B cell (primary cell): Measurements from ENCODE around the gene SSRP1. TPM values are rescaled to one million over a fixed set of nuclear protein-coding genes. Genes with fewer than 3 reads are reported as not detected.

Experiments used
- ATAC-seq: fragments of 200-7000 bp; cut with Tn5 transposase; one replicate; pipeline ENCODE4 v1.10.0; 2021; ENCODE audit warnings: low read depth, mild to moderate bottlenecking, moderate number of reproducible peaks, moderate library complexity
- CTCF ChIA-PET: fragments of 350-600 bp; sonication (Branson Sonifier 250); formaldehyde crosslinking; loops from one replicate; lab custom pipeline; 2021; ENCODE audit warnings: antibody characterized with exemption, inconsistent platforms; lab: Charles Lee
- POLR2A ChIA-PET: fragments of 350-600 bp; sonication (Branson Sonifier 250); formaldehyde crosslinking; loops from one replicate; lab custom pipeline; 2021; ENCODE audit warnings: antibody characterized with exemption; lab: Charles Lee
- DNase-seq: peaks from one replicate; pipeline ENCODE4 v3.0.0; 2013
- H2AFZ ChIP-seq: 2 replicates; pipeline ENCODE4 v1.6.1; 2012; ENCODE audit warnings: mild to moderate bottlenecking, low read depth, low read length; ENCODE audit not compliant: insufficient read depth, poor library complexity, severe bottlenecking
- H3K27ac ChIP-seq, 2 donors: 1 replicate in 1 of 2; 2 replicates in 1 of 2; pipeline ENCODE4 v1.5.1; 2012 to 2013; ENCODE audit warnings: low read length in 2 of 2, mild to moderate bottlenecking in 2 of 2, moderate library complexity in 1 of 2
- H3K27me3 ChIP-seq, 4 experiments: fragments of 200-600 bp in 1 of 4; sonication (generic) in 1 of 4; replicated peaks in 1 of 4; 1 replicate in 2 of 4; 2 replicates in 2 of 4; pipeline versions ENCODE4 v1.6.1 to v1.7.0; 2013 to 2016; ENCODE audit warnings: low read length in 3 of 4, mild to moderate bottlenecking in 2 of 4, mixed read lengths in 1 of 4, moderate library complexity in 1 of 4; ENCODE audit not compliant: insufficient read depth in 4 of 4, control insufficient read depth in 3 of 4; ENCODE audit errors: control extremely low read depth in 1 of 4
- H3K36me3 ChIP-seq, 2 experiments: replicated peaks in 1 of 2; 1 replicate in 1 of 2; 2 replicates in 1 of 2; pipeline versions ENCODE4 v1.6.1 to v1.7.1; 2013; ENCODE audit warnings: low read length in 1 of 2; ENCODE audit not compliant: insufficient read depth in 2 of 2, control insufficient read depth in 1 of 2; ENCODE audit errors: control extremely low read depth in 1 of 2, extremely low read depth in 1 of 2
- H3K4me1 ChIP-seq, 2 donors: fragments of 200-600 bp in 1 of 2; sonication (generic) in 1 of 2; 1 replicate in 1 of 2; 2 replicates in 1 of 2; pipeline versions ENCODE4 v1.5.1 to v1.6.1; 2013 to 2017; ENCODE audit warnings: low read length in 2 of 2; ENCODE audit not compliant: control insufficient read depth in 2 of 2, insufficient read depth in 2 of 2
- H3K4me2 ChIP-seq: replicated peaks from 2 replicates; pipeline ENCODE3; 2012; ENCODE audit warnings: mild to moderate bottlenecking, low read depth, low read length; ENCODE audit not compliant: poor library complexity, severe bottlenecking
- H3K4me3 ChIP-seq, 5 experiments: fragments of 200-600 bp in 1 of 5; sonication (generic) in 1 of 5; 1 replicate in 3 of 5; 2 replicates in 2 of 5; pipeline versions ENCODE4 v1.5.1 to v1.7.0; 2011 to 2016; ENCODE audit warnings: low read length in 4 of 5, mild to moderate bottlenecking in 4 of 5, low read depth in 2 of 5, control low read depth in 1 of 5, moderate library complexity in 1 of 5; ENCODE audit not compliant: insufficient read depth in 1 of 5; ENCODE audit errors: control extremely low read depth in 1 of 5, extremely low read depth in 1 of 5
- H3K79me2 ChIP-seq: fragments of 200-600 bp; sonication (generic); one replicate; pipeline ENCODE4 v1.6.0; 2016; ENCODE audit warnings: low read length; ENCODE audit not compliant: control insufficient read depth, insufficient read depth
- H3K9ac ChIP-seq: fragments of 200-600 bp; sonication (generic); 2 replicates; pipeline ENCODE4 v1.6.1; 2017; ENCODE audit warnings: mild to moderate bottlenecking, low read length, moderate library complexity
- H3K9me3 ChIP-seq, 3 donors: one replicate each; pipeline versions ENCODE4 v1.6.1 to v1.7.1; 2013; ENCODE audit warnings: low read length in 2 of 3; ENCODE audit not compliant: control insufficient read depth in 2 of 3, insufficient read depth in 1 of 3; ENCODE audit errors: control extremely low read depth in 1 of 3
- H4K20me1 ChIP-seq: 2 replicates; pipeline ENCODE4 v1.6.0; 2012; ENCODE audit warnings: mild to moderate bottlenecking, low read length; ENCODE audit not compliant: insufficient read depth, control insufficient read depth, poor library complexity, severe bottlenecking
- H3K27ac Mint-ChIP-seq: one replicate; pipeline ENCODE4 v1.8.0; 2021; ENCODE audit warnings: mixed read lengths
- H3K27me3 Mint-ChIP-seq: one replicate; pipeline ENCODE4 v1.8.0; 2021; ENCODE audit warnings: mixed read lengths
- H3K4me1 Mint-ChIP-seq: one replicate; pipeline ENCODE4 v1.8.0; 2021; ENCODE audit warnings: mixed read lengths
- H3K4me3 Mint-ChIP-seq: one replicate; pipeline ENCODE4 v1.8.0; 2021; ENCODE audit warnings: mixed read lengths
- H3K9me3 Mint-ChIP-seq: one replicate; pipeline ENCODE4 v1.8.0; 2022; ENCODE audit warnings: mixed read lengths; ENCODE audit not compliant: insufficient read depth
- EZH2 ChIP-seq: IDR thresholded peaks from 2 replicates; pipeline ENCODE4 v1.6.1; 2012; ENCODE audit warnings: borderline replicate concordance, low read depth, mild to moderate bottlenecking, moderate library complexity, low read length; ENCODE audit not compliant: insufficient read depth, poor library complexity, severe bottlenecking
- WGBS: methylation state at CpG from one replicate; pipeline ENCODE4 v1.1.5; 2013; ENCODE audit warnings: missing lambda C conversion rate; ENCODE audit not compliant: insufficient coverage; 5-methylcytosine and 5-hydroxymethylcytosine counted together
- intact Hi-C: fragments of 100-400 bp; cut with micrococcal nuclease; formaldehyde crosslinking; loops from one replicate; pipeline ENCODE4 v1.10.0; 2022
- polyA plus RNA-seq: library from polyadenylated mRNA; depleted of rRNA; stranded (reverse); fragments of >200 nt; gene quantifications from 2 replicates; pipeline ENCODE4 v1.2.3, GENCODE V29; 2012
- total RNA-seq, 2 donors: library from RNA; stranded (reverse); fragments of 120-200 nt in 1 of 2; gene quantifications; 1 replicate in 1 of 2; 2 replicates in 1 of 2; pipeline versions ENCODE4 v1.2.3 to v1.2.4, GENCODE V29; 2013 to 2022
- TF ChIP-seq, protein P1 (sequence below): fragments of 200-600 bp; IDR thresholded peaks from one replicate; pipeline ENCODE4 v1.8.0; 2022; ENCODE audit warnings: antibody characterized with exemption, mild to moderate bottlenecking

Gene SSRP1
- total and polyA plus RNA-seq, 2 donors (not counting 1 experiment from before 2014, with no cell fraction given) = 40.9 to 66.6 TPM

DNA sequence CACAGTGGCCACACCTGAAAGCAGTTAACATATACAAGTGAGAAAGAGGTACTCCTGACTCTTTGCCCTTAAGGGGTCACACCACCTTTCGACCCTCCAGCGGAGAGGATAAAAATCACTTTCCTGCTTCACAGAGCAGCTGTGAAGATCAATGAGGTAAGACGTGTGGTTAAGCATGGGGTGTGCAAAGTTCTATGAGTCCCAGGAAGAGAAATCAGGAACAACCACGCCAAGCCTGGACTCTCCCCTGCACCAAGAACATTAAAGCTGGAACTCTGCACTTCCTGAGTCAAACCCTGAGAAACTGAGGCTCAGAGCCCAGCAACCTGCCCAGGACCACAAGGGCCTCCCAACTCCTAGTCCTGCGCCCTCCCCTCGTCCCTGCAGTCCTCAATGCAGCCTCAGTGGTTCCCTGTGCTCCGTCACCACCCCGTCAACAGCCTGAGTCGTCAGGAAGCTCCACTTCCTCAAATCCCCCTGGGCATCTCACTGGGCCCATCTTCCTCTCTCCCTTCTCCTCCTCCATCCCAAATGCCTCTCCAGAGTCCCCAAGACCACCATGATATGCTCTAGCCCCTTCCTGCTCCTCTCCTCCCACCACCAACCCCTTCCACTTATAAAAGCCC is 28.6 kb downstream of the SSRP1 start:
- Histone ChIP-seq H4K20me1 (no peaks in the 10 kb centered on the region), H3K4me2 (no peak overlapping the region), H3K4me1 (peaks cover 11% of the 10 kb centered on the region in 2 donors), H3K27ac (no peak overlapping the region), H3K9me3 (no peaks in the 10 kb centered on the region), H3K4me3 (no peak overlapping the region), H3K9ac (no peak overlapping the region), H2AFZ (no peak overlapping the region), H3K79me2 (no peaks in the 10 kb centered on the region), H3K27me3 (peaks cover 0 to 5% (median 1%) of the 10 kb centered on the region in 4 experiments), H3K36me3 (no peaks in the 10 kb centered on the region)
- Mint-ChIP-seq H3K27me3 (no peaks in the 10 kb centered on the region), H3K27ac (no peak overlapping the region), H3K4me1 (peaks cover 6% of the 10 kb centered on the region), H3K4me3 (no peak overlapping the region), H3K9me3 (no peaks in the 10 kb centered on the region)
- ATAC-seq = no peak
- TF ChIP-seq, protein P1, sequence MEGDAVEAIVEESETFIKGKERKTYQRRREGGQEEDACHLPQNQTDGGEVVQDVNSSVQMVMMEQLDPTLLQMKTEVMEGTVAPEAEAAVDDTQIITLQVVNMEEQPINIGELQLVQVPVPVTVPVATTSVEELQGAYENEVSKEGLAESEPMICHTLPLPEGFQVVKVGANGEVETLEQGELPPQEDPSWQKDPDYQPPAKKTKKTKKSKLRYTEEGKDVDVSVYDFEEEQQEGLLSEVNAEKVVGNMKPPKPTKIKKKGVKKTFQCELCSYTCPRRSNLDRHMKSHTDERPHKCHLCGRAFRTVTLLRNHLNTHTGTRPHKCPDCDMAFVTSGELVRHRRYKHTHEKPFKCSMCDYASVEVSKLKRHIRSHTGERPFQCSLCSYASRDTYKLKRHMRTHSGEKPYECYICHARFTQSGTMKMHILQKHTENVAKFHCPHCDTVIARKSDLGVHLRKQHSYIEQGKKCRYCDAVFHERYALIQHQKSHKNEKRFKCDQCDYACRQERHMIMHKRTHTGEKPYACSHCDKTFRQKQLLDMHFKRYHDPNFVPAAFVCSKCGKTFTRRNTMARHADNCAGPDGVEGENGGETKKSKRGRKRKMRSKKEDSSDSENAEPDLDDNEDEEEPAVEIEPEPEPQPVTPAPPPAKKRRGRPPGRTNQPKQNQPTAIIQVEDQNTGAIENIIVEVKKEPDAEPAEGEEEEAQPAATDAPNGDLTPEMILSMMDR = no peak
- TF ChIP-seq EZH2 = no peak
- no peak for DNase-seq
- intact Hi-C loops = no loop called here
- WGBS = 56% methylated on average over 7 of the region's 9 CpGs
- ChIA-PET CTCF (interaction anchor here (1.2 kb wide), 1 partner anchor 39 kb away, joined by 3 read pairs; no protein-coding TSS in a partner anchor), POLR2A (no interaction called here)

DNA sequence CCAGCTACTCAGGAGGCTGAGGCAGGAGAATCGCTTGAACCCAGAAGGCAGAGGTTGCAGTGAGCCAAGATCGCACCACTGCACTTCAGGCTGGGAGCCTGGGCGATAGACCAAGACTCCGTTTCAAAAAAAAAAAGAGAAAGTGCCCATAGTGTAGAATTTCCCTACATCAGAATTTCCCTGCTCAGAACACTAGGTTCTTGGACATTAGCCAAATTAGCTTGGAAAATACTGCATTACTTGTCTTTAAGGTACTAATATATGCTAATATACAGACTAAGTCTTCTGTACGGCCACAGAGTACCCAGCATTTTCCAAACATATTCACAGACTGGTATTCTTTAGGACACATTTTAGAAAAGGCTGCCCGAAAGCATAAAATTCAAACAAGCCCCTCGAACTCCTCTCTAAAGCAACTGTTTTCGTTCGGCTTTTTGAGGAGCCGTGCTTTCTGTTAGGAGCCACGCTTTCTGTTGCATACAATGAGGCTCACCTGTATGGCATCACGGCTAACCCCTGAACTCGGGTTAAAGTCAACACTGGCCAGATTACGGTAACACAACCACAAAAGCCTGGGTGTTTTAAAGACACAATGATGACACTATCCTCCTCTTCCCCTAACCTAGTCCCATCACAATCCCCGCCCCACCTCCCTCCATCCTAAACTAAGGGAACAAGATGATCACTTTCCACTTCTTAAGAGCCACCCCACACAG is 29.4 kb downstream of the SSRP1 start:
- Mint-ChIP-seq H3K4me3 (no peak overlapping the region), H3K27me3 (no peaks in the 10 kb centered on the region), H3K4me1 (peaks cover 4% of the 10 kb centered on the region), H3K9me3 (no peaks in the 10 kb centered on the region), H3K27ac (no peak overlapping the region)
- Histone ChIP-seq H3K4me2 (no peak overlapping the region), H3K9ac (no peak overlapping the region), H3K79me2 (no peaks in the 10 kb centered on the region), H3K36me3 (no peaks in the 10 kb centered on the region), H4K20me1 (no peaks in the 10 kb centered on the region), H2AFZ (no peak overlapping the region), H3K4me3 (no peak overlapping the region), H3K9me3 (no peaks in the 10 kb centered on the region), H3K4me1 (peaks cover 4 to 5% of the 10 kb centered on the region in 2 donors), H3K27me3 (no peaks in the 10 kb centered on the region), H3K27ac (no peak overlapping the region)
- ATAC-seq (no peak), DNase-seq (no peak)
- POLR2A ChIA-PET = no interaction called here
- intact Hi-C loops = no loop called here
- TF ChIP-seq EZH2 = no peak
- TF ChIP-seq, protein P1 = no peak
- 92% methylated on average over 13 of the region's 15 CpGs for WGBS
- CTCF ChIA-PET = no interaction called here
